NAMALWA (cell line): ENCODE measurements around the gene ACOT8.
"Not testable (repeated sequence)": the region's sequence is repeated elsewhere in the genome, so short reads cannot be mapped to it uniquely, and the experiment has no call there.

Source experiments
- DNase-seq: peaks from one replicate; pipeline ENCODE4 v3.0.0-alpha.2; 2015; ENCODE audit warnings: low spot score

The ACOT8 gene

GRCh38 chr20:45857114-45857881, at the start of gene ACOT8, which contains the start of gene ZSWIM3:
Gene ACOT8 (minus strand): TSS chr20:45857392. CDS start chr20:45857315, 77 bp downstream.
Gene ZSWIM3 (plus strand): TSS chr20:45857614. CDS start chr20:45857826, 212 bp downstream.
- peak; percentile 100 for DNase-seq

GRCh38 chr20:45905505-45906079, 48.4 kb upstream of the ACOT8 start:
- DNase-seq = no peak

- DNase-seq = no peak
Observed at GRCh38 chr20:45904583-45905504, 47.7 kb upstream of the ACOT8 start.

- no peak for DNase-seq
Observed at GRCh38 chr20:45902199-45902701, 45.1 kb upstream of the ACOT8 start.

GRCh38 chr20:45901332-45901731, 44.1 kb upstream of the ACOT8 start:
- DNase-seq = not testable (repeated sequence)

GRCh38 chr20:45899046-45899835, 42.0 kb upstream of the ACOT8 start:
- DNase-seq = no peak

GRCh38 chr20:45898285-45898684, 41.1 kb upstream of the ACOT8 start:
- no peak for DNase-seq

DNA sequence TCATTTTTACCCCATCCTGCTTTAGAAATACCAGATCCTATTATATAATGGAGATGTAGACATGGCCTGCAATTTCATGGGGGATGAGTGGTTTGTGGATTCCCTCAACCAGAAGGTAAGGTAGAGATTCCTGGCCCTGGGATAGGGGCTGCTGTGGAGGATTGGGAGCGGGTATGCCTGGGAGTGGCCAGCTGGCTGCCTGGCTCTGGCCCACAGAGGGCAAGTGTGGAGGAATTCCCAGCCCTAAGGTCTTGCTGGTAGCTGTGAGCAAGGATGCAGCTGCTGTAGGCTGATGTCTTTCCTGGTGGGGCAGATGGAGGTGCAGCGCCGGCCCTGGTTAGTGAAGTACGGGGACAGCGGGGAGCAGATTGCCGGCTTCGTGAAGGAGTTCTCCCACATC, 40.5 kb upstream of the ACOT8 start:
- no peak for DNase-seq

- DNase-seq = no peak
Observed at GRCh38 chr20:45897289-45897688, 40.1 kb upstream of the ACOT8 start.

DNA sequence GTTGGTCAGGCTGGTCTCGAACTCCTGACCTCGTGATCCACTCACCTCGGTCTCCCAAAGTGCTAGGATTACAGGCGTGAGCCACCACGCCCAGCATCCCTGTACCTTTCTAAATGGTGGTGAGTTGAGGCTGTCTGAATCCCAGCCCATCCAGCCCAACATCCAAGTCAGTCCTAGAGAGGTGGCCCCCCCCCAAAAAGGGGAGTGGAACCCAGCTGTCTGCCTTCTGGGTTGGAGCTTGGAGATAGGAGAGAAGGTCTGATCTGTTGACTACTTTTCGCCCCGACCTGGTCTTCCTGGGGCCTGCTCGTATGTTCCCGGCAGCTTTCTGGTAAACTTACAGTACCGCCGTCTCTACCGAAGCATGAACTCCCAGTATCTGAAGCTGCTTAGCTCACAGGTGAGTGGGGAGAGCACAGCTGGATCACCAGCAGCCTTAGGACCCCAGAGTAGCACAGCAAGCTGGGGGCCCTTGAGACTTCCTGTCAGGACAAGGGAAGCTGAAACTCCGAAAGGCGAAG, 39.5 kb upstream of the ACOT8 start:
- DNase-seq = no peak

GRCh38 chr20:45894797-45895196, 37.6 kb upstream of the ACOT8 start:
- DNase-seq = no peak

DNA sequence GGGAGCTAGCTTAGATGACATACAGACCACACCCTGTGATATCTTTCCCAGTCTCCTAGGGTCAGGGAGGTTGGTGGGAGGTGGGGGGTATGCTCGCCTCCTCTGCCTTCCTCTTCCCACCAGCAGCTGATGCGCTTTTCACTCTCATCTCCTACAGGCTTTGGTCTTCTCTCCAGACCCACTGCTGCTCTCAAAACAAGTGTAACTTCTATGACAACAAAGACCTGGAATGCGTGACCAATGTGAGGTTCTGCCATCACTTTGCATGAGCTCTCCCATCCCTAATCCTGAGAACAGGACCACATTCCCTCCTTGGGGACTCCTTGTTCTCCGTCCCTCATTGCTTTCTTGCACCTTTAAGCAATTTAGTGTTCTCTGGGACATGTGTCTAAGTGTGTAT, 36.6 kb upstream of the ACOT8 start:
- no peak for DNase-seq

GRCh38 chr20:45892828-45893500, 35.8 kb upstream of the ACOT8 start:
- no peak for DNase-seq

DNA sequence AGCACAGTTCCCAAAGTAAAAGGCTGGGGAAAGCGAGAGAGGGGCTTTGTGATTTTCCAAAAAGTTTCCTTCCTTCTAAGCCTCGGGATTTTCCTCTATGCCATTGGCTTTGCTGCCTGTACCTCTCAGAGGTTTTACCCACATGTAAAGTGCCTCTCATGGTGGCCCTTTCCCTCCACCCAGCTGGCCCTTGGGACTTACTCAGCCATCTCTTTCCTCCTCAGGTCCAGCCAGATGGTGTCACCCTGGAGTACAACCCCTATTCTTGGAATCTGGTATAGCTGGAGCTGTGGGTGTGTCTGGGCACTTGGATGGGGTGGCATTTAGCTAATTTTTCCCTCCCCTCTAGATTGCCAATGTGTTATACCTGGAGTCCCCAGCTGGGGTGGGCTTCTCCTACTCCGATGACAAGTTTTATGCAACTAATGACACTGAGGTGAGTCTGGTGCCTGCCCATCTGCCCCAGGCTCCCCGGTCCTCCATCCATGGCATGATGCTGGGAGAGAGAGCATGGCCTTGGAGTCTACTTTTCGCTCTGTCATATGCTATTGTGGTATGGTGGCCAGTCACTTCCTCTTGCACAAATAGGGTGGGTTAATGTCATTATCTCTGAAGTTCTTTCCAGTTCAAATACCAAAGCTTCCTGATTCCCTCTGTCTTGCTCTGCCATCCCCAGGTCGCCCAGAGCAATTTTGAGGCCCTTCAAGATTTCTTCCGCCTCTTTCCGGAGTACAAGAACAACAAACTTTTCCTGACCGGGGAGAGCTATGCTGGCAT, 35.0 kb upstream of the ACOT8 start:
- DNase-seq = no peak

- peak; percentile 90 for DNase-seq
Observed at GRCh38 chr20:45890985-45891983, 34.1 kb upstream of the ACOT8 start, which contains the start of the genes CTSA and NEURL2. Gene CTSA (plus strand): TSS chr20:45891335. CDS start chr20:45891569, 234 bp downstream. Gene NEURL2 (minus strand): TSS chr20:45891208. CDS start chr20:45890991, 217 bp downstream.

- DNase-seq = no peak
Observed at GRCh38 chr20:45890077-45890984, 33.1 kb upstream of the ACOT8 start.

GRCh38 chr20:45888681-45889080, 31.5 kb upstream of the ACOT8 start:
- DNase-seq = no peak
